ENCODE measurements around the gene DCC.

- TF ChIP-seq CTCF (IDR thresholded peaks at IDR 0.05) (no peak), POLR2A (IDR thresholded peaks at IDR 0.05) (no peak)
Measured at GRCh38 chr18:52898485-52899058, 558.6 kb downstream of the DCC start.

Data from body of pancreas (tissue), 4 donors.